ENCODE data around the gene GPR21. TPM values are rescaled to one million over a fixed set of nuclear protein-coding genes. Genes with fewer than 3 reads are reported as not detected.

The GPR21 gene
- total RNA-seq, 2 experiments from 2014 or later = 0.45 TPM; not detected in 1

DNA sequence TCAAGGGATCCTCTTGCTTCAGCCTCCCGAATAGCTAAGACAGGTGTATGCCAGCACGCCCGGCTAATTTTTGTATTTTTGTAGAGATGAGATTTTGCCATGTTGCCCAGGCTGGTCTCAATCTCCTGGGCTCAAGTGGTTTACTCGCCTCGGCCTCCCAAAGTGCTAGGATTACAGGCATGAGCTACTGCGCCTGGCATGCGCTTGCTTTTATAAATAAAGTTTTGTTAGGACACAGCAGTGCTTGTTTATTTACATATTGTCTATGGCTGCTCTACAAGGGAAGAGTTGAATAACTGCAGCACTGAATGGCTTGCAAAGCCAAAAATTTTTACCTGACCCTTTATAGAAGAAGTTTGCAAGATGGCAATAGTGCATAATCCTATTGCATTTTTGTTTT, 27.7 kb downstream of the GPR21 start:
- H3K27ac Mint-ChIP-seq = no peak overlapping the region
- no peak overlapping the region for H3K4me3 Mint-ChIP-seq

DNA sequence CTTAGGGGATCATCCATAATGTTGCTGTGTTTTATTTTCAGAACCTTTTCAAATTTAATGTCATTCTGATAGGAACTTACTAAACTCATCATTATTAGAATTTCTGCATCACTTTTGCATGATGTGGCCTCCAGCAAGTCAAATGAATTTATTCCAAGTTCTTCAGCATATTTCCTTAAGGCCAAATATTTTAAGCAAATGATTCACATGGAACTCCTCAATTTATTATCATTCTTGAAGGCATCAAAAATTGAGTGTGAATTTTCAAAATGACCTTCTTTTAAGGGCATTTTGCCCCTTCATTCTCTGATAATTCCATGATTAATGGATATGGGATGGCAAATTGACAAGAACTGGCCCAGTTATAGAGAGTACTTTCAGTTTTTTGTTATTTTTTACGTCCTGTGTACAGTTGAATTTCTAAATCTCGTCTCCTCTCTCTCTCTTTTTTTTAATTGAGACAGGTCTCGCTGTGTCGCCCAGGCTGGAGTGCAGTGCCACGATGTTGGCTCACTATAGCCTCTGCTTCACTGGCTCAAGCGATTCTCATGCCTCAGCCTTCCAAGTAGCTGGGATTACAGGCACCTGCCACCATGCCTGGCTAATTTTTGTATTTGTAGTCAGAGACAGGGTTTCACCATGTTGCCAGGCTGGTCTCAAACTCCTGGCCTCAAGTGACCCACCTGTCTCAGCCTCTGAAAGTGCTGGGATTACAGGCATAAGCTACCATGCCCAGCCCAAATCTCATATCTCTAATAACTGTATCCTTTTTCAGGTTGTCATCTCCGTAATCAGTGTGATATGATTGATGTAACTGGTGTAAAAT, 29.1 kb downstream of the GPR21 start:
- CTCF ChIA-PET = interaction anchor here (0.9 to 1.6 kb wide), 3 partner anchors 10 to 287 kb away, joined by 3 to 5 read pairs (median 3); no protein-coding TSS in a partner anchor
- peaks cover 5% of the 10 kb centered on the region for H3K4me1 Mint-ChIP-seq (ENCODE audit: low read depth)
- no peak overlapping the region for H3K4me3 Mint-ChIP-seq
- H3K36me3 Mint-ChIP-seq (ENCODE audit: low read depth) = peaks cover 10% of the 10 kb centered on the region
- TF ChIP-seq, protein P1, sequence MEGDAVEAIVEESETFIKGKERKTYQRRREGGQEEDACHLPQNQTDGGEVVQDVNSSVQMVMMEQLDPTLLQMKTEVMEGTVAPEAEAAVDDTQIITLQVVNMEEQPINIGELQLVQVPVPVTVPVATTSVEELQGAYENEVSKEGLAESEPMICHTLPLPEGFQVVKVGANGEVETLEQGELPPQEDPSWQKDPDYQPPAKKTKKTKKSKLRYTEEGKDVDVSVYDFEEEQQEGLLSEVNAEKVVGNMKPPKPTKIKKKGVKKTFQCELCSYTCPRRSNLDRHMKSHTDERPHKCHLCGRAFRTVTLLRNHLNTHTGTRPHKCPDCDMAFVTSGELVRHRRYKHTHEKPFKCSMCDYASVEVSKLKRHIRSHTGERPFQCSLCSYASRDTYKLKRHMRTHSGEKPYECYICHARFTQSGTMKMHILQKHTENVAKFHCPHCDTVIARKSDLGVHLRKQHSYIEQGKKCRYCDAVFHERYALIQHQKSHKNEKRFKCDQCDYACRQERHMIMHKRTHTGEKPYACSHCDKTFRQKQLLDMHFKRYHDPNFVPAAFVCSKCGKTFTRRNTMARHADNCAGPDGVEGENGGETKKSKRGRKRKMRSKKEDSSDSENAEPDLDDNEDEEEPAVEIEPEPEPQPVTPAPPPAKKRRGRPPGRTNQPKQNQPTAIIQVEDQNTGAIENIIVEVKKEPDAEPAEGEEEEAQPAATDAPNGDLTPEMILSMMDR (IDR thresholded peaks at IDR 0.05) = no peak
- H3K27ac Mint-ChIP-seq = no peak overlapping the region
- no peaks in the 10 kb centered on the region for H3K27me3 Mint-ChIP-seq
- DNase-seq = no peak
- ATAC-seq = no peak
- H3K9me3 Mint-ChIP-seq = no peaks in the 10 kb centered on the region
- POLR2A ChIA-PET = no interaction called here
- intact Hi-C loops (cut with micrococcal nuclease) = no loop called here

More for the DNA sequence above, 27.7 kb downstream of the GPR21 start:
- intact Hi-C loops (cut with micrococcal nuclease) = no loop called here
- Mint-ChIP-seq H3K36me3 (ENCODE audit: low read depth) (peaks cover under 1% of the 10 kb centered on the region), H3K27me3 (no peaks in the 10 kb centered on the region), H3K4me1 (ENCODE audit: low read depth) (peaks cover 5% of the 10 kb centered on the region), H3K9me3 (no peaks in the 10 kb centered on the region)
- POLR2A ChIA-PET = no interaction called here
- CTCF ChIA-PET = no interaction called here
- TF ChIP-seq, protein P1 (IDR thresholded peaks at IDR 0.05) = no peak
- no peak for ATAC-seq
- no peak for DNase-seq

DNA sequence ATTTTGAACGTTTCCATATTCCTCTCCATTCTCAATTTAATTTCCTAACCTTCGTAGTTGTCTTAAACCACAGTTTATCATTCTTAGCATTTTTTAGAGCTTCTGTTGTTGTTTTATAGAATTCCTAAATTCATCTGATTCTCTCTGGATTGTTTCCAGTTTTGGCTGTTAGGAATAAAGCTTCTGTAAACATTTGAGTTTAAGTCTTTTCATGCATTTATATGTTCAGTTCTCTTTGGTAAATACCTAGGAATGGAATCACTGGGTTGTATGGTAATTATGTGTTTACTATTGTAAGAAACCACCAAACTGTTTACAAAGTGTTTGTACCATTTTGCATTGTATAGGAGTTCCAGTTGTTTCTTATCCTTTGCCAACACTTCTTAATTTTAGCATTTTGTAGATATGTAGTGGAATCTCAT, 29.7 kb downstream of the GPR21 start:
- ATAC-seq = no peak
- H3K9me3 Mint-ChIP-seq = no peaks in the 10 kb centered on the region
- H3K36me3 Mint-ChIP-seq (ENCODE audit: low read depth) = peaks cover 10% of the 10 kb centered on the region
- intact Hi-C loops (cut with micrococcal nuclease) = no loop called here
- DNase-seq = no peak
- CTCF ChIA-PET = interaction anchor here (0.9 to 1.6 kb wide), 3 partner anchors 11 to 287 kb away, joined by 3 to 5 read pairs (median 3); no protein-coding TSS in a partner anchor
- POLR2A ChIA-PET = no interaction called here
- H3K27ac Mint-ChIP-seq = no peak overlapping the region
- H3K4me1 Mint-ChIP-seq (ENCODE audit: low read depth) = peaks cover 5% of the 10 kb centered on the region
- no peak overlapping the region for H3K4me3 Mint-ChIP-seq
- TF ChIP-seq, protein P1 (IDR thresholded peaks at IDR 0.05) = no peak
- no peaks in the 10 kb centered on the region for H3K27me3 Mint-ChIP-seq

DNA sequence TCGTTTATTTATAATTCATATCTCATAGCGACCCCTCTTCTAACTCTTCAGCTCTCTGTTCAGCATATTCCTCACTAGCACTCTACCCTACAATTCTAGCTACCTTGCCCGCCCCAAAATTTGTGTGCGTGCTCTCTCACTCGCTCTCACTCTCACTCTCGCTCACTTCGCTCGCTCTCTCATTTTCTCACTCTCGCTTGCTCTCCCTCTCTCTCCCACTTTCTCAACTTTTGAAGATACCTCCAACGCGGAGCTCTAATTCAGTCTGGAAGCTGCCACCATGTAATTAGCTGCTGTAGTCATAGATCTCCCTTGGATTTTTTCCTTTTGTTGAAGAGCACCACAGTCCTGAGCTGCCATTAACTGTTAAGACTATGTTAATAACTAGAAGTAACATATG, 30.4 kb downstream of the GPR21 start:
- intact Hi-C loops (cut with micrococcal nuclease) = no loop called here
- Mint-ChIP-seq H3K27me3 (no peaks in the 10 kb centered on the region), H3K27ac (no peak overlapping the region), H3K4me1 (ENCODE audit: low read depth) (peaks cover 6% of the 10 kb centered on the region), H3K36me3 (ENCODE audit: low read depth) (peaks cover 10% of the 10 kb centered on the region), H3K4me3 (no peak overlapping the region), H3K9me3 (no peaks in the 10 kb centered on the region)
- no peak for ATAC-seq
- no peak for DNase-seq
- POLR2A ChIA-PET = interaction anchor here (1.5 kb wide), 1 partner anchor 10 kb away, joined by 3 read pairs; no protein-coding TSS in a partner anchor
- TF ChIP-seq, protein P1 (IDR thresholded peaks at IDR 0.05) = no peak
- CTCF ChIA-PET = interaction anchor here (1.2 to 1.6 kb wide), 2 partner anchors 11 to 143 kb away, joined by 3 to 5 read pairs; no protein-coding TSS in a partner anchor

DNA sequence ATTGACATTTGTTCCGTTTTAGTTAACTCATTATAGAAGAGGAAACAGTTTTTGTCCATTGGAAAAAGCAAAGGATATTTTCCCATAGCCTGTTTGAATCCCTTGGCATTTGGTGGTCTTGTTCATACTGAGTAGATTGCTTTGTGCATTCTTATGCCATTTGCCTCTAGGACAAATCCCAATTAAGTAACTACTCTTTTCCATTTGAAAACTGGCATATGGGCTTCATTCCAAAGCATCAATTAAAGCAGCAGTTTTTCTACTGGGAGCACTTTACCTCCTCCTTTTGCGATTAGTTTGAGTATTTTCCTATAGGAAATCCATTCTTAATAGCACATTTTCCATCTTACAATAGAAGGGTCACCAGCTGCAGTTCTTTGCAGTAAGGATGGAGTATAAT, 31.2 kb downstream of the GPR21 start:
- ATAC-seq (no peak), DNase-seq (no peak)
- Mint-ChIP-seq H3K27ac (no peak overlapping the region), H3K9me3 (no peaks in the 10 kb centered on the region), H3K4me1 (ENCODE audit: low read depth) (peaks cover 4% of the 10 kb centered on the region), H3K4me3 (no peak overlapping the region), H3K27me3 (no peaks in the 10 kb centered on the region), H3K36me3 (ENCODE audit: low read depth) (peaks cover 10% of the 10 kb centered on the region)
- TF ChIP-seq, protein P1 (IDR thresholded peaks at IDR 0.05) = no peak
- CTCF ChIA-PET = no interaction called here
- POLR2A ChIA-PET = interaction anchor here (1.5 kb wide), 1 partner anchor 9 kb away, joined by 3 read pairs; no protein-coding TSS in a partner anchor
- intact Hi-C loops (cut with micrococcal nuclease) = no loop called here

Data from activated CD8-positive, alpha-beta T cell treated with anti-CD3 and anti-CD28 coated beads for 36 hours (primary cell).